ENCODE measurements around the gene PGM5. TPM values are rescaled to one million over a fixed set of nuclear protein-coding genes. Genes with fewer than 3 reads are reported as not detected.
"Not testable (repeated sequence)": the region's sequence is repeated elsewhere in the genome, so short reads cannot be mapped to it uniquely, and the experiment has no call there.

The PGM5 gene
- total RNA-seq, 1 donor from 2014 or later: 102 TPM

DNA sequence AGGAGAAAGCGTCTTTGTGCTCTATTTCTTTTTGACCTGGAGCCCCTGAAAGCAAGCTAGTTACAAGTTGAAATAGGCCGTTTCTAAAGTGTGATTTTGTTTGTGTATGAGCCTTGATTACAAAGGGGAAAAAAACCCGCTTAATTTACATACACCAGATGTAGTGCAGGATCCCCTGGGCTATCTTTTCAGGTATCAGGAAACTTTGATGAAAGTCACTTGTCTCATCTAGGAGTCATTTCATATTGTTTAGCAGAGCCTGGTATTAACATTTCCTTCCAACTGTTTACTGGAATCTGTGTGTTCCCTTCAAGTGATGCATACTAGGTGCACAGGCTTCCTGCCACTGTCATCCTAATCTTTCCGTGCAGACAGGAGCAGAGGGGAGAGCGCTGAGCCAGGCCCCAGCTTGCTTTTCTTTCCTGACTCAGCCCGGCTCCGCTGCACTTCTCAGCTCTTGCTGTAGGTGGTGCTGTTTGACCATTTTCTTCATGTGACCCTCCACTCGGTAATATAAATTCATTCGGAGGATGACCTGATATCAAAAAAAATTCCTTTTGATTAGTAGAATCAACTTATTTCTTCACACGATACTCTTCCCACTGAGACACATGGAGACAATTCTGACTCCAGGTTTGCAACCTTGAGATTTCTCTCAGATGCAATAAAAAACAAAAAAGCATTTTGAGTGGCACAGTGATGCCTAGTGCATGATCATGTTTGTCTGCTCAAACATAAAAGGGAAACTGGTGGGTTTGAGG is 14.0 kb upstream of the PGM5 start:
- DNase-seq (ENCODE audit: extremely low spot score in 2 of 2); H3K9me3 ChIP-seq; H3K4me1 ChIP-seq; H3K27ac ChIP-seq; H3K36me3 ChIP-seq; intact Hi-C loops (cut with DNase I); H3K4me3 ChIP-seq; H3K27me3 ChIP-seq: not testable (repeated sequence)

DNA sequence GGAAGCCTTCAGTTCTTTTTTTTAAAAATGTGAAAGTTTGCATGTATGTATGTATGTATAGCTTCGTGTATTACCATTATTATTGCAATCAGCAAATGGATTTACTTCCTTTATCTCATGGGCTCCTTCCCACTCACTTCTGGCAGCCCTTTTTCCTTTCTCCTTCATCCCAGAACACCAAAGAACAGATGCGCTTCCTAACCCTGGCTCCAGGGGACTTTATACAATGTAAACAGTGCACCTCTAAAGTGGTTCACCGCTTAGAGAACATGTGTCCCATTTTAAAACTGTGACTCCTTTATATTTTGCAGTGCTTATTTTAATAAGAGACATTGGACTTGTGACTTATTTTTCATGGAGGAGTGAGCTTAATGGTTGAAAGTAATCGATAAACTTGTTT is 13.2 kb upstream of the PGM5 start:
- intact Hi-C loops (cut with DNase I); H3K36me3 ChIP-seq; H3K27me3 ChIP-seq; H3K27ac ChIP-seq; H3K4me1 ChIP-seq; H3K9me3 ChIP-seq; H3K4me3 ChIP-seq; DNase-seq (ENCODE audit: extremely low spot score in 2 of 2): not testable (repeated sequence)

DNA sequence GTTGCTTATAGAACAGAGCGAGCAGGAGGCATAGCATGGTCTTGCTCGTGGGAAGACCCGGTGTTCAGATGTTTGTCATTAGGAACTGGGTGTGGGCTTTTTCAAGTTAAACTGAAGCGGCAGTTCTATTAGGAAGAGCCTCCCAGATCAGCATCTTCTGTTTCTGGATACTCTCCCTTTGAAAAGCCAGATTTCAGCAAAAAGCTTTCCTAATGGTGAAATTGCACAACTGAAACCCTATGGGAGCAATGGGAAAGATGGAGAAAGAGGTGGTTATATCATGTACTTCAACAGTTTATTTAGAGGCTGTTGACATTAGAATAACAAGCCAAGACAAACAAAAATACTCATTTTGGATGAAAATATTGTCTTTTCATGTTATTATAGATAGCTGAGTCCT is 12.4 kb upstream of the PGM5 start:
- DNase-seq (ENCODE audit: extremely low spot score in 2 of 2); H3K4me1 ChIP-seq; H3K27me3 ChIP-seq; intact Hi-C loops (cut with DNase I); H3K4me3 ChIP-seq; H3K36me3 ChIP-seq; H3K9me3 ChIP-seq; H3K27ac ChIP-seq: not testable (repeated sequence)

DNA sequence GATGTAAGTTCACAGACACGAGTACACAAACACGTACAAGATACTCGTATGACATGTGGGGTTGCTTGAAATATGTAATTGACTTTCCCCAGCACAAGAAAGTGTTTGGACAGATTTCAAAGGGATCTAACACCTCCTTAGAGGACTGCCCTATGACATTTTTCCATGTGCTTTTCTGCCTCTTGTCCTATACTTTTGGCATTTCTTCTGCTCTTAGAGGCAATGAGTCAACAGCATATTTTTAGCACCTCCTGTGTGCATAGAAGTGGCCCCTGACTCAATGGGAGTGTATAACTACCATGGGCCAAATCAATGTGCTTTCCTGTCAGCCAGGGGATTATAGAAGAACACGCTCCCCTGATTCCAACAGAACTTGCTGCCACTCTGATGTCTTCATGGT is 4.7 kb upstream of the PGM5 start:
- H3K36me3 ChIP-seq; H3K27ac ChIP-seq; H3K4me3 ChIP-seq; H3K4me1 ChIP-seq; DNase-seq (ENCODE audit: extremely low spot score in 2 of 2); H3K27me3 ChIP-seq; H3K9me3 ChIP-seq; intact Hi-C loops (cut with DNase I): not testable (repeated sequence)

DNA sequence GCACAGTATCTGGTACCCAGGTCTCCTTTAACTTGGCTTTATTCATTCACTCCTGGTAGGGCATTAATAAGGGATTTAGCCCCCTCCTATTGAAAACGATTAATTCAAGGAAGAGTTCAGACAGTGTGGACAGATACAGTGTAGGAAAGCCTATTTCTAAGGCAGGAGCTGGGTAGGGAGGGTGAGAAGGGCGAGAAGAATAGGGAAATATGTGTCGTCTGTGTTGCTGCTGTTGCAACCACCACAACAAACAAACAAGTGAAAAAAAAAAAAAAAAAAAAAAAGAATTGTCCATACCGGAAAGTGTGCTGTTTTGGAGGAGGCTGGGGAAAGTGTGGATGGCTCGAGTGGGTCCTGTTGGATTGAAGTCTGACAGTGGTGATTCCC is 425 bp upstream of the PGM5 start:
- H3K36me3 ChIP-seq; H3K9me3 ChIP-seq; H3K4me1 ChIP-seq; H3K27me3 ChIP-seq; DNase-seq (ENCODE audit: extremely low spot score in 2 of 2); intact Hi-C loops (cut with DNase I): not testable (repeated sequence)
- Histone ChIP-seq H3K4me3 (peak overlapping the region; percentile 62 to 63), H3K27ac (peak overlapping the region; percentile 80)

DNA sequence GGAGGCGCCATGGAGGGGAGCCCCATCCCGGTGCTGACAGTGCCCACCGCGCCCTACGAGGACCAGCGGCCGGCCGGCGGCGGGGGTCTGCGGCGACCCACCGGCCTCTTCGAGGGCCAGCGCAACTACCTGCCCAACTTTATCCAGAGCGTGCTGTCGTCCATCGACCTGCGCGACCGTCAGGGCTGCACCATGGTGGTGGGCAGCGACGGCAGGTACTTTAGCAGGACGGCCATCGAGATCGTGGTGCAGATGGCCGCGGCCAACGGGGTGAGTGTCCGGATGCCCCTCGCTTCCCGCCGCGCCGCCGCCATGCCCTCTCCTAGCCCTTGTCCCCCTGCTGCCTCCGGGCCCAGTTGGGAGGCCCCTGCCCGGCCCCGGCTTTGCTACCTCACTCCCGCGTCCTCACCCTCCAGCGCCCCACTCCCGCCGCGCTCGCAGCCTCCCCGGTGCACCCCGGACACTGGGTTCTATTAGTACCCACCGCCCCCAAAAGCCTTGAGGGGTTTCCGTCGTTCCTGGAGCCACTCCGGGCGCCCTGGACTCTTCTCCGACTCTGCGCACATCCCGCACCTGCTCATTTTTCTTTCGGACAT is 806 bp downstream of the PGM5 start:
- H3K36me3 ChIP-seq; DNase-seq (ENCODE audit: extremely low spot score in 2 of 2); H3K9me3 ChIP-seq; intact Hi-C loops (cut with DNase I); H3K27me3 ChIP-seq; H3K4me1 ChIP-seq: not testable (repeated sequence)
- Histone ChIP-seq H3K27ac (peak overlapping the region; percentile 80), H3K4me3 (peak overlapping the region; percentile 62 to 63)

DNA sequence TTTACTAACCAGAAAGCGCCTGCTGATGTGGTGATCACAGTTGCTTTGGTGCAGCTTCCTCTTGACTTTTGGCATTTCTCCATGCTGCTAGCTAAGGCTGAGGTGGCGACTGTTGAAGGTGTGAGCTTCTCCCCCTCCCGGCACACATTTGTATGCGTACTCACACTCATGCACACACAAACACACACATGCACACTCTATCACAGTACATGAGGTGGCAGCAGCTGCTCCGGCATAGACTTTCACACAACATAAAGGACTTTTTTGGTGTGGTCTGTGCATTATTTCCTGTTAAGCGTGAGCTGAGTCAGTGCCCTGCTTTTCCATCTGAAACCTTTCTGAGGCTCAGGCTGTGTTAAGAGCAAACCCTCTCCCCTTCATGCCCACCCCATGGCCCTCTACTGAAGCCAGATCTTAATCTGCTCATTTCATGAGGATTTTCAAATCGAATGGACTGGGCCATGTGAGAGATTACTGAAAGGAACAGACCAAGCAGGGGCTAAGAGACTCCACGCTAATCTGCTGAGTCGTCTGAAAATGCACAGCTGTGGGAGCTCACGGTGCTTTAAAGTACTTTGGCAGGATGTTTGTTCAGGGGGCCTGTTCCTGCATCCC is 10.6 kb downstream of the PGM5 start:
- H3K9me3 ChIP-seq; intact Hi-C loops (cut with DNase I); H3K27ac ChIP-seq; DNase-seq (ENCODE audit: extremely low spot score in 2 of 2); H3K4me3 ChIP-seq; H3K27me3 ChIP-seq; H3K36me3 ChIP-seq; H3K4me1 ChIP-seq: not testable (repeated sequence)

DNA sequence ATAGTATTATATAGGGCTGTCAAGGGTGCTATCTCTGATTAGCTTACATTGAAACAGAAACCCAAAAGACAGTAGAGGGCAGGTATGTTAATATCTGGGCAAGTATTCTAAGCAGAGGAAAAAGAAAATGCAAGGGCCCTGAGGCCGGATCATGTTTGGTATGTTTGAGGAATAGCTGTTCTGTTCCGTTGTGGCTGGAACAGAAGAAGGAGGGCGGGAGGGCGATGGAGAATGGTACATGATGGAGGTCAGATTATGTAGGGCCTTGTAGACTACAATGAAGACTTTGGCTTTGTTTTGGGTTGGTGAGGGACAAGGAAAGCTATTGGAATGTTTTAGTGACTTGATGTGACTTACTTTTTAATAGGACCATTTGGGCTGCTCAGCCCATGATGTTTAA is 19.4 kb downstream of the PGM5 start:
- H3K4me3 ChIP-seq; H3K9me3 ChIP-seq; H3K27ac ChIP-seq; intact Hi-C loops (cut with DNase I); H3K36me3 ChIP-seq; H3K27me3 ChIP-seq; DNase-seq (ENCODE audit: extremely low spot score in 2 of 2); H3K4me1 ChIP-seq: not testable (repeated sequence)

DNA sequence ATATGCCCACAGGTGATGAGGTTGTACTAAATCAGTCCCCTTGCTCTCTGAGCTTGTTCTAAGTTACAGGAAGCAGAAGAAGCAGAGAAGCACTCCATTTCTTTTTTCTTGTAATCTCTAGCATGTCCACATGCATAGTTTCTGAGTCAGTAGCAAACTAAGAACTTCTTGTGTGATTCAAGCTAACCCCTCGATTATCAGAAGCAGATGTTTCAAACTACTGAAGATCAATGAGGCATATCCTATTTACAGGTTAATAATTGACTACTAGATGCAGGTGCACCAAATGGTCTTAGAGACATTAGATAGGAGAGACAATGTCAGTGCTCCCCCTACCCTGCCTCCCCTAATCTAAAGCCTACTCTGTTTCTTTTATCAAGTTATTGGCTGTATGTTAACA is 21.3 kb downstream of the PGM5 start:
- H3K27ac ChIP-seq; DNase-seq (ENCODE audit: extremely low spot score in 2 of 2); intact Hi-C loops (cut with DNase I); H3K4me3 ChIP-seq; H3K4me1 ChIP-seq; H3K27me3 ChIP-seq; H3K9me3 ChIP-seq; H3K36me3 ChIP-seq: not testable (repeated sequence)

DNA sequence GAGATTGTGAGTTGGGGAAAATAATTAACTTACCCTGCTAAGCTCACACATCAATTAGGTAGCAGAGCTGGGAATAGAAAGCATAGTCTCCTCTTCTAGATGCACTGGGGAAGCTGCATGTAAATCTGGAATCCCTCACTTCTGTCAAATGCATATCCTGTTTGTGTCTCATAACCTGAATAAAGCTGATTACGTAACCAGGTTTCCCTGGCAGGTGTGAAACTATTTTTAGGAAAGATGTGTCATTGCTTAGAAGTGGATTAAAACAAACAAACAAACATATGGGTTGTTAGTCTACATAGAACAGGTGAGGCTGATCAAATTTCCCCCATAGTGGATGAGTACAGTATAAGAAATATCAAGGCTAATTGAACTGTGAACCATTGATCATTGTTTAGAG is 27.5 kb downstream of the PGM5 start:
- H3K27me3 ChIP-seq; H3K36me3 ChIP-seq; H3K4me1 ChIP-seq; H3K4me3 ChIP-seq; H3K9me3 ChIP-seq; intact Hi-C loops (cut with DNase I); DNase-seq (ENCODE audit: extremely low spot score in 2 of 2); H3K27ac ChIP-seq: not testable (repeated sequence)

DNA sequence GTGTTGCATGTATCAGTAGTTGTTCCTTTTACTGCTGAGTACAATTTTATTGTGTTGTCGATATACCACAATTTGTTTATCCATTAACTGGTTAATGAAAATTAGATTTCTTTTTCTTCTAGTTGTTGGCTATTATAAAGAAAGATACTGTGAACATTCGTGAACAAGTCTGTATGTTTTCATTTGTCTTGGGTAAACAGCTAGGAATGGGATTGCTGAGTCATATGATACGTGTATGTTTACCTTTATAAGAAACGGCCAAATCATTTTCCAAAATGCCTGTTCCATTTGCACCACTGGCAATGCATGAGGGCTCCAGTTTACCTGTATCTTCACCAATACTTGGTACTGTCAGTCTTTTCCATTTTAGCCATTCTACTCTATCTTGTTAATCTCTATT is 33.1 kb downstream of the PGM5 start:
- H3K4me1 ChIP-seq; H3K9me3 ChIP-seq; H3K4me3 ChIP-seq; H3K27ac ChIP-seq; intact Hi-C loops (cut with DNase I); H3K36me3 ChIP-seq; H3K27me3 ChIP-seq; DNase-seq (ENCODE audit: extremely low spot score in 2 of 2): not testable (repeated sequence)

DNA sequence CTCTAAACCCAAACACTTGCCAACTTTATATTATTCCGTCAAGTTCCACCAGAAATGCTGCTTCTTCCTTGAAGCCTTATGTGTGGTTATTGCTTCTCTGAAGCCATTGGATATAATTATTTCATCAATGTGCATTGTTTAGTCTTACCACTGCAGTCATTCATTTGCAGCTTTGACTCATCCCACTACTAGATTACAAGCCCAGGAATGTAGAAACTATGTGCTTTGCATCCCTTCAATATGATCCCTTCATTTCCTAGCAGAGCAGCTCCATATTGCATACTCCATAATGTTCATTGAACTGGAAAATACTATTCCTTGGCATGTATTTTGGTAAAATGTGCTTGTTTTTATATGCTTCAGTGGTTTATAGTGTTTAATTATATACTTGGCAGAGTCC is 34.3 kb downstream of the PGM5 start:
- H3K4me3 ChIP-seq; H3K36me3 ChIP-seq; H3K9me3 ChIP-seq; intact Hi-C loops (cut with DNase I); H3K27me3 ChIP-seq; DNase-seq (ENCODE audit: extremely low spot score in 2 of 2); H3K27ac ChIP-seq; H3K4me1 ChIP-seq: not testable (repeated sequence)

DNA sequence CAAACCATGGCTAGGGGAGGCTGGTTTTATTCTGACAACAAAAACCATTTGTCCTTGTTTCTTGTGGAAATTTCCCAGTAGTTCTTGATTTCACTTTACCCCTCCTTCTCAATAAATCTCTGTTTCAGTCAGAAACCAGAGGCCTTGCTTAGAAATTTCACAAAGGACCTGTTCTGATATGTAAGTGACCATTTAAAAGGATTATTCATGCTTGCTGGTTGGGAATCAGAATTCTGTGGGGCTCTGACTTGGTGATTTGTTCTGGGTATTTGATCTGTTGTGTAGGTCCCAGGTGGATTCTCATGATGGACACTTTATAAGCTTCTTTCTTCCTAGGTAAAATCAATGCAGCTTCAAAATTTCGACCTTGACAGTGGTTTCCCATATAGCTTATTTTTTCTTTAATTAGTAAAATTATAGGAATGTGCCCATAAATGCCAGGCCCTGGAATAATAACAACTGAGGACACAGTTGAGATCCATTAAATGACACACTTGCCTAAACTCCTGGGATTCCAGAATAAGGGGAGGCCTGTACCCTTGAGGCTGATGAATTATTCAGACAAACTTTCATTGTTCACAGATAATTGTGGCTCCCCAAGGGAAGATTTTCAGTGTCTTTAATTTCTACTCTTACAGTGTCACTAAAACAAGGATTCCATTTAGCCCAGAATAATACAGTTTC is 40.1 kb downstream of the PGM5 start:
- H3K9me3 ChIP-seq; H3K27ac ChIP-seq; H3K27me3 ChIP-seq; H3K4me1 ChIP-seq; H3K4me3 ChIP-seq; intact Hi-C loops (cut with DNase I); H3K36me3 ChIP-seq; DNase-seq (ENCODE audit: extremely low spot score in 2 of 2): not testable (repeated sequence)

DNA sequence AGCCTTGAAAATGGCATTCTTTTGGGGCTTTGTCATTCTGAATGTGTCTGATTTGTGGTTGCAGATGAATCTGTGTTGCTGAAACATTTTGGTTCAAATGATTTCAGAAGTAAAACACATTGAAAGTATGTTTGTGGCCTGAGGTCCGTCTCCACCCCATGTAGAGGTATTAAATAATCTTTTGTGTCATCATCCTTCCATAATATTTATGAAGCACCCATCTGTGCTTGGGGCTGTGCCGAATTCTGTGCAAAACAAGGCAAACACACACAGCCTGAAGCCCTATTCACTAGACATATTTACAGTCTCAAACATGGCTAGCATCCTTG is 40.6 kb downstream of the PGM5 start:
- DNase-seq (ENCODE audit: extremely low spot score in 2 of 2); H3K4me3 ChIP-seq; H3K9me3 ChIP-seq; H3K4me1 ChIP-seq; H3K27ac ChIP-seq; intact Hi-C loops (cut with DNase I); H3K27me3 ChIP-seq; H3K36me3 ChIP-seq: not testable (repeated sequence)
